ENCODE measurements around the gene FILIP1.
A peak's percentile ranks its signal among the peaks of the same experiment; 100 is the strongest.

Gene FILIP1

DNA sequence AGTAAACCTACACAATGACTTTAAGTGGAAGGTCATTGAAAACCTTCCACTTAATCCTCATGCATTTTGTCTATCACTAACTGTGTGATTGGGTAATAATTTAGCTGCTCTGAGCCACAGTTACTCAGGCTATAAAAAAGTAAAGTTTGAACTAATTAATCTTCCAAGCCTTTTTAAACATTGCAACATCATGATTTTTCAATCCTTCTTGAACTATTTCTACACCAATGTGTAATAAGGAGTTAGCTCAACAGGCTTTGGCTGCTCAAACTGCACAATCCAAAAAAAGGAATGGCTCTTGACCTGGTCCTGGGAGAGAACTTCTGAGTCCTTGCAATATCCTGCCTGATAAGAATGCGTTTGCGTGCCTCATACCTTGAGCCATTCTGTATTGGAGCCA, 34.8 kb upstream of the FILIP1 start:
- no peak for TF ChIP-seq CTCF (conservative IDR thresholded peaks at IDR 0.05)
- H3K27ac ChIP-seq, result no peak overlapping the region

DNA sequence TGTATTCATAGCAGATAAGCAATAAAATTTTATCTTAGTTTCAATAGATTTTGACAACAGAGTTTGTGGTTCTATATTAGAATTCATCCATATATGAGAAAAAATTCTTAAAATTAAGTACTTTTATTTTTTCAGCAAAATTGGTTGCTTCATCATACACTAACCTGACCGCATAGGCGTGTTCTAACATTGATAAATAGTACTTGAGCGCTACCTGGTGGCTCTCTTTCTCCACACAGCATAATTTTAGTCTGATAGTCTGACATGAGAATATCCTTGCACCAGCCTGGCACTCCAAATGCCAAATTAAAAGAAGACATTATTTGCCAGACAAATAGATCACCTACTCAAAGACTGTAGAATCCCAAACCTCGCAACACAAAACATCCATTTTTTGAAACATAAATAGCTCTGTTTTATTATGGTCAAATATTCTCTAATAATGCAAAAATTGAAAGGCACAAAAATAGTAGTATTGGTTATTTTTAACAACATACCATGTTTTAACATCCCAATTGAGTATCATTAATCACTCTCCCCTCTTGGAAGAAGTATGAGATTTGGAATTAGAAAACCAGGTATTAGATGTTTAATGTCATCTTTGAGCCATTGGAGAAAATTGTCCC, 33.0 kb upstream of the FILIP1 start:
- H3K27ac ChIP-seq, result no peak overlapping the region
- TF ChIP-seq CTCF (conservative IDR thresholded peaks at IDR 0.05), result peak; percentile 79

- TF ChIP-seq CTCF (conservative IDR thresholded peaks at IDR 0.05), result no peak
- H3K27ac ChIP-seq, result no peak overlapping the region
Measured at GRCh38 chr6:75525682-75526081, 32.1 kb upstream of the FILIP1 start.

DNA sequence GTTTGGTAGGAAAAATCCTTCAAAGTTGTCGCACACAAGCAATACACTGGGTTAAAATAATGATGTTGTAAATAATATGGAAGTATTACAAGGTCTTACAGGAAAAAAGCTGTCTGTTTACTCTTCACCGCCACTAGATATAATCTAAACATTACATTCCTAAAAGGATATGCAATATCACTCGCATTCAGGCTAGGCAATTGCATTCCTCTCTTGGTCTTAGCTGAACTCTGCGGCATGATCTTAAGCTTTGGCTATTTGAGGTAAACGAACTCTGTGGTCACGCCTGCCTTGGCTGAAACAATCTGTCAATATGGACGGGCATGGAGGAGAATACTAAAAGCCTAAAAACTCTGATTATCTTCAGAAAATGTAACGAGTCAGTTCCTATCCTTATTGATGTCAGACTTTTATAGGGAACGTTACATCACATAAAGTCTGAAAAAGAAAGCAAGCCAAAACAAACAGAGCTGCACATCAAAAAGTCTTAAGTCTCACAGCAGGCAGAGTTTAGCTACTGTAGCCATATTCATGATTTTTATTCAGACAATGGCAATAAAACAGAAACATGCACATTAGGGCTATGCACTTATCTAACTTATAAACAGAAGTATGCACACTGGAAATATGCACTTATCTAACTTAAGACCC, 30.8 kb upstream of the FILIP1 start:
- TF ChIP-seq CTCF (conservative IDR thresholded peaks at IDR 0.05), result no peak
- H3K27ac ChIP-seq, result peak overlapping the region; percentile 57

DNA sequence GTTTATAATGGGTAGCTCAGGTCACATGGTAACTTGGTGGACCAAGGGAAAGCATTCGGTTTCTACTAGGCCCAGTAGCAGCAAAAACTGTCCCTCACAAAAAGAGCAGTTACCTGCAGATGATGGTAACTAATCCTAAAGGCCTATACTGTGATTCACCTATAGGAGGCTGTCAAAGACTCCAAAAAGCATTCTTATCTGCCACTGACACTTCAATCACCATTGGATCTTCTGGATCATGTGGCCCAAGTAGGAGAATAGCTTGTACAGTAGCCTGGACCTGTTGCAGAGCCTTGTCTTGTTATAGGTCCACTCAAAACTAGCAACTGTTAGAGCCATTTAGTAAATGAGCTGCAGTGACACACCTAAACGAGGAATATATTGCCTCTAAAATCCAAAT, 23.2 kb upstream of the FILIP1 start:
- H3K27ac ChIP-seq, result no peak overlapping the region
- no peak for TF ChIP-seq CTCF (conservative IDR thresholded peaks at IDR 0.05)

DNA sequence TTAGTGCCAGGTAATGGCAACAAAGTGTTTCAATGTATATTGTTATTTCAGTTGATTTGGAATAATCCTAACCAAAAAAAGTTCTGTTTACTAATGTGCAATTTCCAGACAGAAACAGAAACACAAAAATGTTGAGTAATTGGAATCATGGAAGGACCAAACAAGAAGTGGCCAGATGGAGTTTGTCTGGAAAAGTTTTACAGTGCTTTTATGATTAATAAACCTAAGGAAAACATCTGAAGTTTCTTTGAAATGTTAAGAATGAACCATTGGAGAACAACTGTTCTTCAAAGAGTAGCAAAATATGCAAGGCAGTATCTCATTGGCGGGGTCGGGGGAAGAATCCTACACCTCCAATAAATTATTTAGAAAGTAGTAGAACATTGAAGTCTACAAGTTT, 19.0 kb upstream of the FILIP1 start:
- no peak for TF ChIP-seq CTCF (conservative IDR thresholded peaks at IDR 0.05)
- no peak overlapping the region for H3K27ac ChIP-seq

GRCh38 chr6:75505424-75505823, 11.8 kb upstream of the FILIP1 start:
- no peak for TF ChIP-seq CTCF (conservative IDR thresholded peaks at IDR 0.05)
- H3K27ac ChIP-seq, result no peak overlapping the region

All from VCaP (cell line).